ENCODE measurements around the gene GRM7. TPM values are rescaled to one million over a fixed set of nuclear protein-coding genes. Genes with fewer than 3 reads are reported as not detected.

The GRM7 gene
- total and polyA plus RNA-seq, 2 donors (not counting 1 experiment from before 2014, with no cell fraction given) = not detected

DNA sequence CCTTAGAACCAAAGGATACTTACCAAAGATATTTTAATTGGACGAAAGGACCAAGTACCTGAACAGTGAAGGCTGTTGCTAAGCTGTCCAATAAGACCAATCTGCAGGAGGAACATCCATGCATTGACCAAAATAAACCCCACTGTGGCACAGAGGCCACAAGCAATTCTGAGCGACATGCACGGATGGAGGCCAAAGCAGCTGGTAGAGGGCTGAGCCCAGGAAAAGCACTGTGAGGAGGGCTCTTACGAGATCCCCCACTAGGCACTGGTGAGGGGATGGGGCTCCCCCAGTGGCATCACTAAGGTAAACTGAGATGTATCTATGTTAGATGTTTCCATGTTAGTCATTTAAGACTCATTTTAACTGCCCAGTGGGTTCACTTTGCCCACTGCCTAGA, 920.5 kb downstream of the GRM7 start:
- Histone ChIP-seq H4K20me1 (ENCODE audit: control insufficient read depth, extremely low read depth, insufficient read depth, low read length) (no peaks in the 10 kb centered on the region), H3K27me3 (ENCODE audit: control insufficient read depth, insufficient read depth, low read length) (no peaks in the 10 kb centered on the region)

GRCh38 chr3:7787871-7788828, 927.2 kb downstream of the GRM7 start:
- Histone ChIP-seq H3K79me2 (ENCODE audit: control insufficient read depth, insufficient read depth, low read length) (no peaks in the 10 kb centered on the region), H3K9ac (ENCODE audit: insufficient read depth, low read length) (no peak overlapping the region), H2AFZ (ENCODE audit: low read length) (no peak overlapping the region), H3K27ac (ENCODE audit: insufficient read depth, low read length) (no peak overlapping the region), H3K36me3 (ENCODE audit: control insufficient read depth, insufficient read depth, low read length) (no peaks in the 10 kb centered on the region), H3K4me1 (ENCODE audit: control insufficient read depth, extremely low read depth, insufficient read depth, low read length) (no peaks in the 10 kb centered on the region), H3K9me3 (ENCODE audit: control insufficient read depth, insufficient read depth, low read depth, low read length) (no peaks in the 10 kb centered on the region), H3K4me2 (ENCODE audit: extremely low read depth, insufficient read depth, low read length) (no peak overlapping the region), H3K4me3 (replicated peaks in 1 of 4; ENCODE audit: control extremely low read depth in 1 of 4, insufficient read depth in 1 of 4, low read depth in 3 of 4, low read length in 4 of 4) (no peak overlapping the region), H4K20me1 (ENCODE audit: control insufficient read depth, extremely low read depth, insufficient read depth, low read length) (no peaks in the 10 kb centered on the region), H3K27me3 (ENCODE audit: control insufficient read depth, insufficient read depth, low read length) (no peaks in the 10 kb centered on the region)
- DNase-seq (ENCODE audit: low read depth in 2 of 2) = peak in 1 of 2 donors; percentile 63
- TF ChIP-seq CTCF (conservative IDR thresholded peaks at IDR 0.05 in 1 of 2, IDR thresholded peaks at IDR 0.05 in 1 of 2; ENCODE audit: low read depth in 1 of 2, low read length in 2 of 2) = no peak
- no peak for TF ChIP-seq EZH2 (IDR thresholded peaks at IDR 0.05; ENCODE audit: low read length, missing control alignments)

More for the DNA sequence above, 920.5 kb downstream of the GRM7 start:
- Histone ChIP-seq H2AFZ (ENCODE audit: low read length) (no peak overlapping the region), H3K9me3 (ENCODE audit: control insufficient read depth, insufficient read depth, low read depth, low read length) (no peaks in the 10 kb centered on the region), H3K4me3 (replicated peaks in 1 of 4; ENCODE audit: control extremely low read depth in 1 of 4, insufficient read depth in 1 of 4, low read depth in 3 of 4, low read length in 4 of 4) (no peak overlapping the region), H3K27ac (ENCODE audit: insufficient read depth, low read length) (no peak overlapping the region), H3K36me3 (ENCODE audit: control insufficient read depth, insufficient read depth, low read length) (no peaks in the 10 kb centered on the region), H3K9ac (ENCODE audit: insufficient read depth, low read length) (no peak overlapping the region), H3K79me2 (ENCODE audit: control insufficient read depth, insufficient read depth, low read length) (no peaks in the 10 kb centered on the region), H3K4me1 (ENCODE audit: control insufficient read depth, extremely low read depth, insufficient read depth, low read length) (no peaks in the 10 kb centered on the region), H3K4me2 (ENCODE audit: extremely low read depth, insufficient read depth, low read length) (no peak overlapping the region)
- no peak for DNase-seq (ENCODE audit: low read depth in 2 of 2)
- TF ChIP-seq EZH2 (IDR thresholded peaks at IDR 0.05; ENCODE audit: low read length, missing control alignments) (no peak), CTCF (conservative IDR thresholded peaks at IDR 0.05 in 1 of 2, IDR thresholded peaks at IDR 0.05 in 1 of 2; ENCODE audit: low read depth in 1 of 2, low read length in 2 of 2) (no peak)

DNA sequence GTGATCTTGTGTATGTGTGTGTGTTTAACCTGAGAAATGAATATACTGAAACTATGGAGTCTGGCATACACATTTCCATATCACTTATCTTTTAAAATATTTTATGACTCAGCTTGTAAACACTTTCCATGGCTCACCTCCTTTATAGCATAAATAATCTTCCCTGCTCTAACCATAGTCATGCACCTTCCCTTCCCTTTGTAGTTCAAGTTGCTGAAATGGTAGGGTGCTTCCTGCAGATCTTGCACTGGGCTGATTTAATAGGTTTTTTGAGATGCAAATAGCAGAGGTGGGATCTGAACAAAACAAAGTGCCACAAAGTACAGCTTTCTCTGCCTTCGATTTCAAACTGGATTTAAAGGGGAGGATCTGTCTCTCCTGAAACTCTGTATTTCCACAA, 928.0 kb downstream of the GRM7 start:
- no peak overlapping the region for H3K9ac ChIP-seq (ENCODE audit: insufficient read depth, low read length)
- no peaks in the 10 kb centered on the region for H4K20me1 ChIP-seq (ENCODE audit: control insufficient read depth, extremely low read depth, insufficient read depth, low read length)
- TF ChIP-seq EZH2 (IDR thresholded peaks at IDR 0.05; ENCODE audit: low read length, missing control alignments) (no peak), CTCF (conservative IDR thresholded peaks at IDR 0.05 in 1 of 2, IDR thresholded peaks at IDR 0.05 in 1 of 2; ENCODE audit: low read depth in 1 of 2, low read length in 2 of 2) (no peak)
- DNase-seq (ENCODE audit: low read depth in 2 of 2) = peak in 1 of 2 donors; percentile 45
- no peak overlapping the region for H3K27ac ChIP-seq (ENCODE audit: insufficient read depth, low read length)
- H3K4me2 ChIP-seq (ENCODE audit: extremely low read depth, insufficient read depth, low read length) = no peak overlapping the region
- no peaks in the 10 kb centered on the region for H3K36me3 ChIP-seq (ENCODE audit: control insufficient read depth, insufficient read depth, low read length)
- no peaks in the 10 kb centered on the region for H3K79me2 ChIP-seq (ENCODE audit: control insufficient read depth, insufficient read depth, low read length)
- no peaks in the 10 kb centered on the region for H3K9me3 ChIP-seq (ENCODE audit: control insufficient read depth, insufficient read depth, low read depth, low read length)
- no peaks in the 10 kb centered on the region for H3K27me3 ChIP-seq (ENCODE audit: control insufficient read depth, insufficient read depth, low read length)
- no peak overlapping the region for H2AFZ ChIP-seq (ENCODE audit: low read length)
- no peaks in the 10 kb centered on the region for H3K4me1 ChIP-seq (ENCODE audit: control insufficient read depth, extremely low read depth, insufficient read depth, low read length)
- H3K4me3 ChIP-seq (replicated peaks in 1 of 4; ENCODE audit: control extremely low read depth in 1 of 4, insufficient read depth in 1 of 4, low read depth in 3 of 4, low read length in 4 of 4) = no peak overlapping the region
